Kidney (tissue), 14 donors: ENCODE results near the gene TMEM9. TPM values are rescaled to one million over a fixed set of nuclear protein-coding genes. Genes with fewer than 3 reads are reported as not detected.

ENCODE experiments used
- DNase-seq, 5 donors: peaks; one replicate each; pipeline ENCODE4 v3.0.0-alpha.2; 2013 to 2020
- FAIRE-seq: peaks from 2 replicates; lab custom pipeline; 2012; peaks lifted over from hg19 to GRCh38; lab: Jason Lieb, UNC
- H3K27ac ChIP-seq, 2 donors: one replicate each; pipeline ENCODE4 v1.7.0; 2013; ENCODE audit warnings: low read depth in 2 of 2, low read length in 2 of 2, inconsistent platforms in 1 of 2
- H3K27me3 ChIP-seq: one replicate; pipeline ENCODE4 v1.7.1; 2013; ENCODE audit warnings: low read length, inconsistent platforms; ENCODE audit not compliant: control insufficient read depth, insufficient read depth
- H3K36me3 ChIP-seq, 3 donors: one replicate each; pipeline versions ENCODE4 v1.7.0 to v1.7.1; 2013; ENCODE audit warnings: low read length in 3 of 3, control low read depth in 1 of 3, inconsistent platforms in 1 of 3; ENCODE audit not compliant: insufficient read depth in 3 of 3, control insufficient read depth in 2 of 3
- H3K4me1 ChIP-seq, 3 donors: one replicate each; pipeline versions ENCODE4 v1.7.0 to v1.7.1; 2013; ENCODE audit warnings: low read length in 3 of 3, inconsistent platforms in 1 of 3, low read depth in 1 of 3; ENCODE audit not compliant: control insufficient read depth in 2 of 3, insufficient read depth in 2 of 3
- H3K4me3 ChIP-seq, 3 donors: one replicate each; pipeline versions ENCODE4 v1.7.0 to v1.8.1; 2013; ENCODE audit warnings: low read length in 3 of 3, control low read depth in 1 of 3, inconsistent platforms in 1 of 3
- H3K9ac ChIP-seq, 3 donors: one replicate each; pipeline versions ENCODE4 v1.7.0 to v1.7.1; 2013; ENCODE audit warnings: low read length in 3 of 3, control low read depth in 1 of 3, inconsistent platforms in 1 of 3
- H3K9me3 ChIP-seq, 3 donors: one replicate each; pipeline versions ENCODE4 v1.7.0 to v1.7.1; 2013; ENCODE audit warnings: low read length in 3 of 3, control low read depth in 1 of 3, inconsistent platforms in 1 of 3; ENCODE audit not compliant: control insufficient read depth in 2 of 3, insufficient read depth in 1 of 3
- CTCF ChIP-seq: IDR thresholded peaks from 3 replicates; pipeline ENCODE4 v1.5.1; 2012; ENCODE audit warnings: mild to moderate bottlenecking, moderate library complexity, borderline replicate concordance; ENCODE audit not compliant: insufficient read depth; ENCODE audit errors: extremely low read depth
- intact Hi-C: fragments of 100-400 bp; cut with DNase I; formaldehyde crosslinking; loops from one replicate; pipeline ENCODE4 v1.11.1; 2022
- polyA plus RNA-seq: library from polyadenylated mRNA; stranded (reverse); fragments of 350-450 nt; fragmentation: Illumina TruSeq; extraction: RNeasy Lipid Tissue Mini Kit (QIAGEN cat#74804); gene quantifications from one replicate; pipeline ENCODE4 v1.2.3, GENCODE V29; 2014; ENCODE audit warnings: low read depth, low replicate concordance; ENCODE audit not compliant: insufficient read depth
- total RNA-seq: library from RNA; stranded (reverse); fragmentation: NEBNext Ultra II Directional; extraction: Animal tissue kit (Norgen Biotek cat#: 25700); gene quantifications from one replicate; pipeline ENCODE4 v1.2.1, GENCODE V29; 2021
- donor health status: control.
- donor health status: control.
- donor health status: control.
- donor health status: control.
- donor health status: control.
- donor health status: DM: yes; HTN: yes; CAD: no.
- donor health status: Normal renal cell carcinoma (clear cell type).

TMEM9 gene
- total and polyA plus RNA-seq, 2 donors from 2014 or later, result 81.9 to 166 TPM

GRCh38 chr1:201128962-201129361 is 25.3 kb downstream of the TMEM9 start:
- FAIRE-seq (no peak), DNase-seq (peak in 1 of 5 donors; percentile 46)
- Histone ChIP-seq H3K27me3 (no peaks in the 10 kb centered on the region), H3K9me3 (no peaks in the 10 kb centered on the region), H3K36me3 (no peaks in the 10 kb centered on the region), H3K9ac (no peak overlapping the region), H3K4me3 (no peak overlapping the region), H3K4me1 (no peaks in the 10 kb centered on the region), H3K27ac (no peak overlapping the region)
- intact Hi-C loops, result no loop called here
- TF ChIP-seq CTCF, result no peak

- FAIRE-seq (no peak), DNase-seq (peak in 1 of 5 donors; percentile 10)
- H3K27ac ChIP-seq, result no peak overlapping the region
- no peaks in the 10 kb centered on the region for H3K9me3 ChIP-seq
- H3K4me1 ChIP-seq, result no peaks in the 10 kb centered on the region
- no peak overlapping the region for H3K4me3 ChIP-seq
- H3K9ac ChIP-seq, result no peak overlapping the region
- H3K27me3 ChIP-seq, result no peaks in the 10 kb centered on the region
- no peaks in the 10 kb centered on the region for H3K36me3 ChIP-seq
- intact Hi-C loops, result no loop called here
- no peak for TF ChIP-seq CTCF
Measured at GRCh38 chr1:201128476-201128875, 25.8 kb downstream of the TMEM9 start.

DNA sequence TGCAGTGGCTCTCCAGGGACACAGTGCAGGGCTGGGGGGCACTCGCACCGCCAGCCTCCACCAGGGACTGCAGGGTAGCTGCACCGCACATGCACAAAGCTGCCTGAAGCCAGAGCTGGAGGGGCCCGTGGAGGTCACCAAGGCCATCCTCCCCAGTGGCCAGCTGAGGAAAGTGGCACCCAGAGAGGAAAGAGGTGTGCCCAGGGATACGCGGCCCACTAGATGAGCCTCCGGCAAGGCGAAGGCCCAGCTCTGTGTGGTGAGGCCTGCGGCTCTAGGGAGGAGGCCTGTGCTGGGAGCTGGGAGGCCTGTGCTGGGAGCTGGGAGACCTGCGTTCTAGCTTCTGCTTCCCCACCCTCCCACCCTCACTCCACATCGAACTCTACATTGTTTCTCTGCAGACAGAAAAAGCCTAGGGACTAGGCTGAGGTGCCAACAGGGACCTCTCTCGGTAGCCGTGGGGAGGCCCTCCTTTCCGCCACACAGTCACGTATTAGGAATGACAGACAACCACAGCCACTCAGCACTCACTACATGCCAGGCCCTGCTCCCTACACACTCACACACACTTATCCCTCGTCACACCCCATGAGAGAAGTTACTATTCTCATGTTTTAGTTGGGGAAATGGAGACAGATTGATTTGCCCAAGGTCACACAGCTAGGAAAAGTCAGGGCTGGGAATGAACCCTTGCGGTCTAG is 26.4 kb downstream of the TMEM9 start:
- H3K27ac ChIP-seq, result no peak overlapping the region
- no peaks in the 10 kb centered on the region for H3K27me3 ChIP-seq
- no peaks in the 10 kb centered on the region for H3K4me1 ChIP-seq
- H3K9ac ChIP-seq, result no peak overlapping the region
- no peak overlapping the region for H3K4me3 ChIP-seq
- no peaks in the 10 kb centered on the region for H3K36me3 ChIP-seq
- no peaks in the 10 kb centered on the region for H3K9me3 ChIP-seq
- no peak for TF ChIP-seq CTCF
- FAIRE-seq, result no peak
- intact Hi-C loops, result no loop called here
- peak in 1 of 5 donors; percentile 45 for DNase-seq
